HTERT RPE-1 (cell line): ENCODE data around the gene SETD3.

Experiments used
- in situ Hi-C: fragments of 300-500 bp; cut with MboI; formaldehyde crosslinking; loops from 4 replicates; pipeline ENCODE4 v1.14.3; 2020; ENCODE audit warnings: low sequenced_read_pairs

The SETD3 gene

DNA sequence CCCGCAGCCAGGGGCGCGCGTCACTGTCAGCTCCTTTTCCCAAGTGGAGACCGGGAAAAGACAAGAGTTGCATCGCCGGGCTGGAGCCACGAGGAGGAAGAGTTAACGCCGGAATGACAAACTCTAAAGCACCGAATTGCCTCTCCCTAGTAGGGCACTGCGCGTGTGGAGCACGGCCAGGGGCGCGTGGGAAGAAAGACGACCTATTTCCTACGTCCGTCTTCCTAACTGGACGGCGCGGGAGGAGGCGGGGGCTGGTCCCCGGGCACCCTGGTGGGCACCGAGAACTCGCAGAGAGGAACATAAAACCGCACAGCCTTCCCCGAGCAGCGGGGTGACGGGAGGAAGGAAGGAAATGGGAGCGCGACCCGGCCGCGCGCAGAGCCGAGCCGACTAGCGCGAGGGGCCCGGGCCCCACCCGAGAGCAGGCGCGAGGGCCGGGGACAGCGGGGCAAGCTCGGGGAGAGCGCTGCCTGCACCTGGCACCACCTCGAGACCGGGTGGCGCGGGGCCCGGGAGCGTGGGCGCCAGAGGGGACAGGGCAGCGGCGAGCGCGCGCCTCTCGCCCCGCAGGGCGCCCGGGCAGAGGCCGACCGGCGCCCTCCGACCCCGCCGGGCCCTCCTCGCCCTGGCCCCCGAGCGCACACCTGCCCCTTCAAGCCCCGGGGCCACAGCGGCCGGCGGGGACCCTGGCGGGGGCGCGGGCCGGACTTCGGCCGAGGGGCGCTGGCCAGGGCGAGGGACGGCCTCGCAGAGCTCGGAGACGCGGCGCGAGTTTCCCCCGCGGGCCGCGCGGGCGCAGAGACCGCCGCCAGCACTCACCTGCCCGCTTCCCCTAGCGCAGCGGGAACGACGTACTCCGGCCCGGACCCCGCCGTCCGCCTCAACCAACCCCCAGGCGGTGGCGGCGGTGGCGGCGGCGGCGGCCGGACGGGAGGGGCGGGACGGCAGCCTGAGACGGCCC, at the start of gene SETD3:
Gene SETD3 (minus strand): TSS at position 954 of the 964 bp plus-strand sequence. CDS start 15,054 bp downstream, outside the sequence.
- in situ Hi-C loops: no loop called here

GRCh38 chr14:99529899-99530298, 49.2 kb upstream of the SETD3 start:
- in situ Hi-C loops: no loop called here

DNA sequence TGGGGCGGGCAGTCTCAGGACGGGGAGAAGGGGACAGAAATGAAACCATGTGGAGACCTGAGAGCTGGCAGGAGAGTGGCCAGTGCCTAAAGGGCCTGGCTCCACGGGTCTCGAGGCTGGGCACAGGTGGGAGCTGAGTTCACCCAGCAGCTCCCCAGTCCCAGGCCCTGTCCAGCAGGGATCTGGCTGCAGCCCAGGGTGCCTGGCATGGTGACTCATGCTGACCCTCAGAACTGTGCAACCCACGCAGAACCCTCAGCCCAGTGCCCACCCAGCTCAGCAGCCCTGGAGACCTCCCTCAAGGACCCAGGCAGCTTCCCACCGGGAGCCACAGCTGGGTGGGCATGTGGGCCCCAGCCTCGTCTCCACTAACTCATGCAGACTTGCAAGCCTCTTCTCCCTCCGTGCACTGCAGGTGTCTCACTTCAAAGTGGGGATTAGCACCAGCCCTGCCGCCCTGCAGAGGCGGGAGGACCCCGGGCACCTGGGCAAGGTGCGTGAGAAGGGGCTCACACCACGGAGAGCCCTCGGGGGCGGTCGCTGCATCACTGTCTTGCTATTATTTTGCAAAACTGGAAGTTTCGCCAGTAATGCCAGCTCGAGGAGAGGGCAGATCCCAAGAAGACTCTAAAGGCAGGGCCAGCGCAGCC, 46.9 kb upstream of the SETD3 start:
- in situ Hi-C loops: no loop called here

DNA sequence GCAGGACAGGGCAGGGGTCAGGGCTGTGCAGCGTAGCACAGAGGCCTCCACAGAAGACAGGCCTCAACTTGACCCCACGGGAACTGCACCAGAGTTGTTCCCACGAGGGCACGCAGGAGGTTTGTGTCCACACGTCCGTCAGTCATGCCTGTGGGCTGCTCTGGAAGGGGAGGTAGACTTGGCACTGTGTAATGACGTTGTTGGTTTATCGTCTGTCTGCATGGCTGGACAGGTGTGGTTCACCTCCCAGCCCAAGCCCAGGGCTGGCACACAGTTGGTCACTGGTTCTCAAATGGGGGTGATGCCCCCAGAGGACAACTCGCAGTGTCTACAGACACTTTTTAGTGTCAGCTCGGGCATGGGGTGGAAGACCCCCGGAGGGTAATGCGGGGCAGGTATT, 46.4 kb upstream of the SETD3 start:
- in situ Hi-C loops: no loop called here

- in situ Hi-C loops: no loop called here
These were observed 45.0 kb upstream of the SETD3 start for GRCh38 chr14:99525699-99526080.

GRCh38 chr14:99524804-99525698, 44.4 kb upstream of the SETD3 start:
- in situ Hi-C loops: no loop called here

DNA sequence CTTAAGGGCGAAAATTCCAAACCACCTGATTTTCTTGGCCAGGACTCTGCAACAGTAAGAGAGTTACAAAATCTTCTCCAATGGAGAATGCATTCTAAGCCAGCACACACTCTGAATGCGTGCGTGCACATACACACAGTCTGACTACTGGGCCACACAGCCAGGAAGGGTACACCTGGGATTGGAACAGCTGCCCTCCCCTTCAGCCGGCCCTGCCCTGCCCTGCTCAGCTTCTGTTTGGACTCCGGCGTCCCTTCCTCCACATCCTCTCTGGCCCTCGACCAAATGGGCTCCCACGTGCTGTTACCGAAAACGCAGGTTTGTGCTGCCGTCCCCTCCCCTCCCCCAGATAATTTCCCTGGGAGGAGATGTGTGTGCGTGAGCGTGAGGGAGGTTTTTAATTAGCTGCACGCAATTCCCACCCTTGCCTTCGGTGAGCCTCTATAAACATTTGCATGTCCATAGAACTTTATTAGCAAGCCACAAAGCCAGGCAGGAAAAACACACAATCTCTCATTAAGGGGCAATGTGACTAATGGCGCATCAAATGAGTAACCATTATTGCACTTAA, 43.5 kb upstream of the SETD3 start:
- in situ Hi-C loops: no loop called here

- in situ Hi-C loops: no loop called here
These were observed 43.0 kb upstream of the SETD3 start for GRCh38 chr14:99523704-99524055.

GRCh38 chr14:99522934-99523703, 42.5 kb upstream of the SETD3 start:
- in situ Hi-C loops: no loop called here

- in situ Hi-C loops: no loop called here
These were observed 41.8 kb upstream of the SETD3 start for GRCh38 chr14:99522457-99522891.

DNA sequence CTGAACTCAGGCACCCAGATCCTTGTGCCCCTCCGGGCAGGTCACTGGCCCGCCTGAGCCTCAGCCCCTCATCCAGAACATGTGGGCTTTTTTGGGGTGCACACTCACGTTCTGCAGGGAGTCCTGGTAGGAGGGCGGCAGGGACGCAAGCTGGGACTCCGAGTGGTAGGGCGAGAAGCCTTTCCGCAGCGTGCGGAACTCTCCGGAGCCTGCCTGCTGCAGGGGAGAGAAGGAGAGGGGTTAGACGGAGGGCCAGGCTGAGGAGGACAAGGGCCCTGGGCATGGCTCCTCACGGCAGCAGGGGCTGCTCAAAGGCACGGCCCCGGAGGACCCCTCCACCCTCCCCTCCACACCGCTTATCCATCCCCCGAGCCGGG, 41.4 kb upstream of the SETD3 start:
- in situ Hi-C loops: no loop called here

- in situ Hi-C loops: no loop called here
These were observed 40.7 kb upstream of the SETD3 start for GRCh38 chr14:99521176-99522024.

GRCh38 chr14:99520571-99521081, 40.0 kb upstream of the SETD3 start:
- in situ Hi-C loops: no loop called here

GRCh38 chr14:99519931-99520421, 39.3 kb upstream of the SETD3 start:
- in situ Hi-C loops: no loop called here

DNA sequence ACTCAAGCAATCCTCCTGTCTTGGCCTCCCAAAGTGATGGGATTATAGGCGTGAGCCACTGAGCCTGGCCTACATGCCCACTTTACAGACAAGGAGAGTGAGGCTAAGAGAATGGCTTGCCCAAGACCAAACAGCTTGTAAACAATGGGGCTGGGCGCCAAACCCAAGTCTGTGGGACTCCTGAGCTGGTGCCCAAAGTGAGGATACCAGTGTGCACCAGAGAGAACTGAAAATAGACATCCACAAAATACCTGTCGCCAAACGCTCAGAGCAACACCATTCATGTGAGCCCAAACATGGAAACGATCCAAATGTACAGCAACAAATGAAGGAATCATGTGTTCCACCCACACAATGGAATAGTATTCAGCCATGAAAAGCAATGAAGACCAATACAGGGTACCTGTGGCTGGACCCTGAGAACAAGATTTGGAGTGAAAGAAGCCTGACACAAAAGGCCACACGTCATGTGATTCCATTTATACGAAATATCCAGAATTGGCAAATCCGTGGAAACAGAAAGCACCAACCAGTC, 38.8 kb upstream of the SETD3 start:
- in situ Hi-C loops: no loop called here

GRCh38 chr14:99518441-99519346, 38.0 kb upstream of the SETD3 start:
- in situ Hi-C loops: no loop called here

DNA sequence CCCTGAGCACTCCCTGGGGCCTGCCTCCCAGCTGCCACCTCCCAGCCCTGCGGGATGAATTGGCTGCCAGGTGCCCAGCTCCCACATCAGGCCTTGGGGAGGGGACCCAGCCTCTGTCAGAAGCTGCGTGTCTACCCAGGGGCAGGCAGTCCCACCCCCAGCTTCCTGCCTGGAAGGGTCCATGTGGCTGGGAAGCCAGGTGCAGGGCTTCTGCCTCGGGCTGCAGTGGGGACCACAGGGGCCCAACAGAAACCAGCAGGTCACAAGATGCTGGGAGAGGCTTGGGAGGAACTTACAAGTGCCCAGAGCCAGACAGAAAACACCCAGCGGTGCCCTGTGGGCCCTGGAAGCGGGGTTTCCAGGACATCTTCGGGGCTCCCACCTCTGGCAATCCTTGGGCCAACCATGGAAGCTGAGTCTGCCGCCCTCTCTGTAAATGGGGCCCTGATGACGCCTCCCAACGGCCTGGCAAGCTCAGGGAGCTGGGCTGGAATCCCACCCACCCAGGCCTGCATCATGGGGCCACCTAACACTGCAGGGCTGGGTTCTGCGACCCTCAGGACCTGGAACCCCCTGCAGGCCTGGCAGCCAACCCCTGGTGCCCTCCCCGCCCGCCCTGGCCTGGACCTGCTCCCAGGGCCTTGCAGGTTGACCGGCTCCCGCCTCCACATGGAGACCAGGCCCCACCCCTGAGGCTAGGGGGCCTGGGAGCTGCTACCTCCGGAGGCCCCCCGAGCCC, 37.2 kb upstream of the SETD3 start:
- in situ Hi-C loops: no loop called here
